Neuronal stem cell (in vitro differentiated cells): ENCODE measurements around the gene MACROD2.
A peak's percentile ranks its signal among the peaks of the same experiment; 100 is the strongest.
"Not testable (repeated sequence)": the region's sequence is repeated elsewhere in the genome, so short reads cannot be mapped to it uniquely, and the experiment has no call there.

Experiments used
- DNase-seq: peaks from one replicate; pipeline ENCODE4 v3.0.0-alpha.2; 2013; ENCODE audit warnings: low spot score
- H2AFZ ChIP-seq: one replicate; pipeline ENCODE4 v1.6.1; 2013; ENCODE audit warnings: mild to moderate bottlenecking, low read length, inconsistent platforms
- H2AK5ac ChIP-seq: 2 replicates; pipeline ENCODE4 v1.6.1; 2013; ENCODE audit warnings: low read depth, mild to moderate bottlenecking, inconsistent platforms, low read length, moderate library complexity, mixed read lengths
- H2BK120ac ChIP-seq: 2 replicates; pipeline ENCODE4 v1.6.1; 2013; ENCODE audit warnings: low read depth, mild to moderate bottlenecking, inconsistent platforms, low read length, moderate library complexity, mixed read lengths
- H2BK12ac ChIP-seq: one replicate; pipeline ENCODE4 v1.6.1; 2013; ENCODE audit warnings: low read length, inconsistent platforms
- H2BK15ac ChIP-seq: 2 replicates; pipeline ENCODE4 v1.6.1; 2013; ENCODE audit warnings: mild to moderate bottlenecking, low read length, inconsistent platforms, mixed read lengths
- H2BK5ac ChIP-seq: one replicate; pipeline ENCODE4 v1.6.1; 2013; ENCODE audit warnings: inconsistent platforms, mild to moderate bottlenecking, low read length, moderate library complexity
- H3K14ac ChIP-seq: one replicate; pipeline ENCODE4 v1.6.1; 2013; ENCODE audit warnings: low read length, inconsistent platforms
- H3K18ac ChIP-seq: 2 replicates; pipeline ENCODE4 v1.6.1; 2013; ENCODE audit warnings: low read length, inconsistent platforms
- H3K23ac ChIP-seq: 2 replicates; pipeline ENCODE4 v1.6.1; 2013; ENCODE audit warnings: low read depth, mild to moderate bottlenecking, mixed read lengths, low read length, inconsistent platforms; ENCODE audit not compliant: poor library complexity
- H3K27ac ChIP-seq: replicated peaks from 3 replicates; pipeline ENCODE4 v1.5.1; 2013; ENCODE audit warnings: low read length, inconsistent platforms
- H3K27me3 ChIP-seq, 3 experiments: 2 replicates each; pipeline ENCODE4 v1.6.1; 2013; ENCODE audit warnings: low read length in 3 of 3, mild to moderate bottlenecking in 2 of 3, inconsistent platforms in 1 of 3, low read depth in 1 of 3, mixed read lengths in 1 of 3, moderate library complexity in 1 of 3; ENCODE audit not compliant: control insufficient read depth in 3 of 3, insufficient read depth in 3 of 3
- H3K36me3 ChIP-seq, 2 donors: replicated peaks in 1 of 2; 2 replicates each; pipeline ENCODE4 v1.6.1; 2013; ENCODE audit warnings: low read length in 2 of 2; ENCODE audit not compliant: control insufficient read depth in 2 of 2, insufficient read depth in 2 of 2
- H3K4ac ChIP-seq: 2 replicates; pipeline ENCODE4 v1.6.1; 2013; ENCODE audit warnings: inconsistent platforms, mild to moderate bottlenecking, low read length, moderate library complexity
- H3K4me1 ChIP-seq, 2 donors: 1 replicate in 1 of 2; 2 replicates in 1 of 2; pipeline ENCODE4 v1.6.1; 2013; ENCODE audit warnings: low read length in 2 of 2, low read depth in 1 of 2; ENCODE audit not compliant: control insufficient read depth in 2 of 2, insufficient read depth in 1 of 2
- H3K4me2 ChIP-seq: one replicate; pipeline ENCODE4 v1.6.1; 2013; ENCODE audit warnings: mild to moderate bottlenecking, low read length, inconsistent platforms; ENCODE audit not compliant: insufficient read depth, poor library complexity, severe bottlenecking
- H3K4me3 ChIP-seq, 2 donors: 2 replicates each; pipeline ENCODE4 v1.5.1; 2013; ENCODE audit warnings: low read length in 2 of 2, mild to moderate bottlenecking in 2 of 2, inconsistent platforms in 1 of 2, moderate library complexity in 1 of 2
- H3K79me1 ChIP-seq: one replicate; pipeline ENCODE4 v1.6.1; 2013; ENCODE audit warnings: low read depth, mild to moderate bottlenecking, inconsistent platforms, low read length, moderate library complexity
- H3K9ac ChIP-seq: one replicate; pipeline ENCODE4 v1.6.1; 2013; ENCODE audit warnings: mild to moderate bottlenecking, low read depth, low read length, inconsistent platforms; ENCODE audit not compliant: poor library complexity
- H3K9me3 ChIP-seq, 2 donors: replicated peaks in 1 of 2; 2 replicates each; pipeline versions ENCODE3 to v1.6.1; 2013; ENCODE audit warnings: low read length in 2 of 2, mild to moderate bottlenecking in 2 of 2, inconsistent platforms in 1 of 2, low read depth in 1 of 2, mixed read lengths in 1 of 2, moderate library complexity in 1 of 2; ENCODE audit not compliant: control insufficient read depth in 2 of 2, insufficient read depth in 1 of 2
- H4K8ac ChIP-seq: one replicate; pipeline ENCODE4 v1.6.1; 2013; ENCODE audit warnings: low read depth, mild to moderate bottlenecking, inconsistent platforms, low read length, moderate library complexity
- H4K91ac ChIP-seq: one replicate; pipeline ENCODE4 v1.6.1; 2013; ENCODE audit warnings: low read length, low read depth, mild to moderate bottlenecking, inconsistent platforms; ENCODE audit not compliant: poor library complexity
- WGBS, 2 donors: extraction: QIAGEN DNeasy Blood & Tissue Kit; methylation state at CpG; one replicate each; pipeline ENCODE4 v1.1.7; 2013; ENCODE audit warnings: missing lambda C conversion rate in 2 of 2, mixed read lengths in 1 of 2; ENCODE audit not compliant: insufficient read length in 2 of 2, insufficient replicate concordance in 1 of 2; ENCODE audit errors: extremely low coverage in 2 of 2; 5-methylcytosine and 5-hydroxymethylcytosine counted together

The MACROD2 gene

GRCh38 chr20:16007962-16008361 lies 2012.6 kb downstream of the MACROD2 start:
- Histone ChIP-seq H2BK15ac (no peak overlapping the region), H3K79me1 (no peaks in the 10 kb centered on the region), H3K18ac (no peak overlapping the region), H3K14ac (no peak overlapping the region), H2AFZ (no peak overlapping the region), H2BK5ac (no peak overlapping the region), H2BK12ac (no peak overlapping the region), H3K36me3 (no peaks in the 10 kb centered on the region), H3K27ac (no peak overlapping the region), H3K4me3 (no peak overlapping the region), H3K27me3 (peaks cover 0 to 8% (median 0%) of the 10 kb centered on the region in 3 experiments), H2BK120ac (no peak overlapping the region), H3K9ac (no peak overlapping the region), H4K8ac (no peak overlapping the region), H4K91ac (no peak overlapping the region), H3K4me2 (no peak overlapping the region), H3K23ac (no peak overlapping the region), H3K4ac (no peak overlapping the region), H3K4me1 (peaks cover 5 to 17% of the 10 kb centered on the region in 2 donors), H2AK5ac (no peak overlapping the region), H3K9me3 (peaks cover 0 to 4% of the 10 kb centered on the region in 2 donors)
- no peak for DNase-seq
- no CpG with 5 or more reads among the region's 9 CpGs for WGBS, 2 donors

GRCh38 chr20:16011056-16011455 lies 2015.7 kb downstream of the MACROD2 start:
- H3K14ac ChIP-seq: no peak overlapping the region
- no peak overlapping the region for H3K23ac ChIP-seq
- H2AFZ ChIP-seq: peak overlapping the region; percentile 30
- no peak overlapping the region for H2AK5ac ChIP-seq
- no peak overlapping the region for H2BK5ac ChIP-seq
- H3K27ac ChIP-seq: no peak overlapping the region
- H3K79me1 ChIP-seq: no peaks in the 10 kb centered on the region
- no peak overlapping the region for H3K4me2 ChIP-seq
- H4K8ac ChIP-seq: no peak overlapping the region
- H3K4me3 ChIP-seq: no peak overlapping the region
- H3K9me3 ChIP-seq: peaks cover 0 to 4% of the 10 kb centered on the region in 2 donors
- no peak overlapping the region for H2BK120ac ChIP-seq
- H3K18ac ChIP-seq: no peak overlapping the region
- no peak overlapping the region for H4K91ac ChIP-seq
- no CpG with 5 or more reads among the region's 6 CpGs for WGBS, 2 donors
- no peak overlapping the region for H3K9ac ChIP-seq
- H3K27me3 ChIP-seq: peaks cover 0 to 2% (median 0%) of the 10 kb centered on the region in 3 experiments
- no peak for DNase-seq
- no peaks in the 10 kb centered on the region for H3K36me3 ChIP-seq
- H3K4me1 ChIP-seq: peaks cover 2 to 5% of the 10 kb centered on the region in 2 donors
- no peak overlapping the region for H2BK12ac ChIP-seq
- H2BK15ac ChIP-seq: no peak overlapping the region
- H3K4ac ChIP-seq: no peak overlapping the region

GRCh38 chr20:16011519-16011918 lies 2016.2 kb downstream of the MACROD2 start:
- H3K23ac ChIP-seq: no peak overlapping the region
- no peak overlapping the region for H2BK5ac ChIP-seq
- no peak overlapping the region for H2BK120ac ChIP-seq
- H3K4ac ChIP-seq: no peak overlapping the region
- no peaks in the 10 kb centered on the region for H3K79me1 ChIP-seq
- H3K4me2 ChIP-seq: no peak overlapping the region
- peaks cover 0 to 4% of the 10 kb centered on the region in 2 donors for H3K9me3 ChIP-seq
- no CpG with 5 or more reads among the region's 5 CpGs for WGBS, 2 donors
- no peak overlapping the region for H3K4me3 ChIP-seq
- no peak overlapping the region for H2BK15ac ChIP-seq
- no peak overlapping the region for H3K14ac ChIP-seq
- no peak overlapping the region for H2BK12ac ChIP-seq
- H3K9ac ChIP-seq: no peak overlapping the region
- no peak overlapping the region for H4K91ac ChIP-seq
- H2AFZ ChIP-seq: peak overlapping the region; percentile 30
- no peak overlapping the region for H3K18ac ChIP-seq
- H3K27ac ChIP-seq: no peak overlapping the region
- H3K27me3 ChIP-seq: peaks cover 0 to 2% (median 0%) of the 10 kb centered on the region in 3 experiments
- DNase-seq: no peak
- H3K36me3 ChIP-seq: no peaks in the 10 kb centered on the region
- H2AK5ac ChIP-seq: no peak overlapping the region
- peaks cover 2% of the 10 kb centered on the region in 2 donors for H3K4me1 ChIP-seq
- no peak overlapping the region for H4K8ac ChIP-seq

- H3K9me3 ChIP-seq, H2AFZ ChIP-seq, H3K9ac ChIP-seq, H2BK120ac ChIP-seq, H3K4ac ChIP-seq, DNase-seq, H3K27ac ChIP-seq, H3K4me1 ChIP-seq, H4K8ac ChIP-seq, H3K4me2 ChIP-seq, H2AK5ac ChIP-seq, H3K27me3 ChIP-seq, H3K14ac ChIP-seq, H3K36me3 ChIP-seq, H3K4me3 ChIP-seq, H3K18ac ChIP-seq, H3K23ac ChIP-seq, H3K79me1 ChIP-seq, H2BK5ac ChIP-seq, H4K91ac ChIP-seq, H2BK15ac ChIP-seq, H2BK12ac ChIP-seq: not testable (repeated sequence)
- WGBS, 2 donors: no CpG with 5 or more reads among the region's 6 CpGs
Measured at GRCh38 chr20:16012934-16013333, 2017.6 kb downstream of the MACROD2 start.
